Ovary (tissue), 9 donors: ENCODE measurements around the gene ATAD2B. TPM values are rescaled to one million over a fixed set of nuclear protein-coding genes. Genes with fewer than 3 reads are reported as not detected.

Experiments used
- DNase-seq, 5 donors: peaks; one replicate each; pipeline ENCODE4 v3.0.0-alpha.2; 2019 to 2020
- H3K27ac ChIP-seq, 2 donors: fragments of 200-600 bp; one replicate each; pipeline versions ENCODE4 v1.5.1 to v1.8.0; 2019 to 2022
- H3K27me3 ChIP-seq: fragments of 200-600 bp; one replicate; pipeline ENCODE4 v1.8.0; 2022
- H3K36me3 ChIP-seq: fragments of 200-600 bp; sonication (generic); one replicate; pipeline ENCODE4 v1.5.1; 2019
- H3K4me1 ChIP-seq: one replicate; pipeline ENCODE4 v1.8.1; 2013; ENCODE audit warnings: mild to moderate bottlenecking, moderate library complexity; ENCODE audit not compliant: insufficient read depth
- H3K4me3 ChIP-seq: fragments of 200-600 bp; sonication (generic); one replicate; pipeline ENCODE4 v1.5.1; 2017
- H3K9me3 ChIP-seq, 2 donors: fragments of 200-600 bp in 1 of 2; sonication (generic) in 1 of 2; one replicate each; pipeline versions ENCODE4 v1.5.1 to v1.8.1; 2013 to 2019; ENCODE audit warnings: mild to moderate bottlenecking in 1 of 2, moderate library complexity in 1 of 2
- CTCF ChIP-seq, 3 donors: fragments of 450-650 bp in 2 of 3; fragments of 200-600 bp in 1 of 3; IDR thresholded peaks; one replicate each; pipeline versions ENCODE4 v1.5.1 to v1.8.0; 2016 to 2022; ENCODE audit warnings: antibody characterized with exemption in 3 of 3, mild to moderate bottlenecking in 1 of 3
- EP300 ChIP-seq: sonication (generic); formaldehyde crosslinking; IDR thresholded peaks from one replicate; pipeline ENCODE4 v1.6.1; 2017; ENCODE audit warnings: antibody characterized with exemption
- POLR2A ChIP-seq: fragments of 450-650 bp; IDR thresholded peaks from one replicate; pipeline ENCODE4 v1.6.1; 2017; ENCODE audit warnings: antibody characterized with exemption, mild to moderate bottlenecking, moderate library complexity
- WGBS, 3 donors: extraction: QIAGEN DNeasy Blood & Tissue Kit in 1 of 3; methylation state at CpG; one replicate each; pipeline versions ENCODE4 v1.1.5 to v1.1.7; 2013 to 2017; 5-methylcytosine and 5-hydroxymethylcytosine counted together
- intact Hi-C, 4 donors: fragments of 100-400 bp; cut with DNase I; formaldehyde crosslinking; loops; one replicate each; pipeline versions ENCODE4 v1.11.0 to v1.15.1; 2022 to 2023
- polyA plus RNA-seq, 2 donors: library from polyadenylated mRNA; stranded (reverse); fragments of 200-250 nt in 1 of 2; fragments of 350-450 nt in 1 of 2; fragmentation: Illumina TruSeq in 1 of 2; extraction: RNeasy Lipid Tissue Mini Kit (QIAGEN cat#74804) in 1 of 2; gene quantifications; one replicate each; pipeline ENCODE4 v1.2.3, GENCODE V29; 2013 to 2014
- total RNA-seq, 7 donors: library from RNA; depleted of rRNA in 2 of 7; stranded (reverse); fragments of >200 nt in 2 of 7; fragmentation: NEBNext Ultra II Directional in 3 of 7; extraction: Animal tissue kit (Norgen Biotek cat#: 25700) in 3 of 7; gene quantifications; one replicate each; pipeline versions ENCODE4 v1.1.0 to v1.2.4, GENCODE V29; 2016 to 2023
- donor health status: DM: no; HTN: no; CAD: no; lungs with moderate emphysema.
- donor health status: DM: no; HTN: no; CAD: no.
- donor health status: Bipolar disorder and iron deficiency.
- donor health status: DM: yes; HTN: yes; CAD: no.
- donor health status: DM: no; HTN: no; CAD: no.
- donor health status: DM: yes; HTN: yes; CAD: no.

Gene ATAD2B
- total and polyA plus RNA-seq, 9 donors = 4.5 to 29.6 (median 19.8) TPM

GRCh38 chr2:23947350-23947749 lies 20.4 kb upstream of the ATAD2B start:
- intact Hi-C loops = no loop called here
- Histone ChIP-seq H3K27me3 (no peaks in the 10 kb centered on the region), H3K36me3 (no peaks in the 10 kb centered on the region), H3K4me1 (peaks cover 4% of the 10 kb centered on the region), H3K4me3 (no peak overlapping the region), H3K27ac (no peak overlapping the region), H3K9me3 (no peaks in the 10 kb centered on the region)
- no peak for DNase-seq
- TF ChIP-seq EP300 (no peak), POLR2A (no peak), CTCF (IDR thresholded peaks at IDR 0.05) (no peak)
- WGBS, 3 donors = 87 to 95% (median 94%) methylated on average over 2 of the region's 2 CpGs

GRCh38 chr2:23944976-23945375 lies 18.1 kb upstream of the ATAD2B start:
- intact Hi-C loops = no loop called here
- Histone ChIP-seq H3K27ac (no peak overlapping the region), H3K4me3 (no peak overlapping the region), H3K9me3 (no peaks in the 10 kb centered on the region), H3K27me3 (no peaks in the 10 kb centered on the region), H3K4me1 (peaks cover 4% of the 10 kb centered on the region), H3K36me3 (no peaks in the 10 kb centered on the region)
- TF ChIP-seq EP300 (no peak), POLR2A (no peak), CTCF (IDR thresholded peaks at IDR 0.05) (no peak)
- no peak for DNase-seq

GRCh38 chr2:23944527-23944926 lies 17.6 kb upstream of the ATAD2B start:
- intact Hi-C loops = no loop called here
- TF ChIP-seq CTCF (IDR thresholded peaks at IDR 0.05) (no peak), EP300 (no peak), POLR2A (no peak)
- H3K27ac ChIP-seq = no peak overlapping the region
- H3K4me3 ChIP-seq = no peak overlapping the region
- no peaks in the 10 kb centered on the region for H3K9me3 ChIP-seq
- DNase-seq = no peak
- H3K27me3 ChIP-seq = no peaks in the 10 kb centered on the region
- WGBS, 3 donors = 41 to 98% (median 69%) methylated on average over 1 of the region's 1 CpG
- H3K36me3 ChIP-seq = no peaks in the 10 kb centered on the region
- peaks cover 4% of the 10 kb centered on the region for H3K4me1 ChIP-seq

GRCh38 chr2:23943666-23944065 lies 16.7 kb upstream of the ATAD2B start:
- no peak overlapping the region for H3K4me3 ChIP-seq
- no peaks in the 10 kb centered on the region for H3K36me3 ChIP-seq
- no peaks in the 10 kb centered on the region for H3K9me3 ChIP-seq
- whole genome bisulfite sequencing, 3 donors = 96 to 98% (median 98%) methylated on average over 11 of the region's 11 CpGs
- H3K27me3 ChIP-seq = no peaks in the 10 kb centered on the region
- H3K4me1 ChIP-seq = peaks cover 4% of the 10 kb centered on the region
- intact Hi-C loops = no loop called here
- H3K27ac ChIP-seq = no peak overlapping the region
- TF ChIP-seq CTCF (IDR thresholded peaks at IDR 0.05) = no peak
- TF ChIP-seq POLR2A = no peak
- TF ChIP-seq EP300 = no peak
- no peak for DNase-seq

GRCh38 chr2:23941644-23942043 lies 14.7 kb upstream of the ATAD2B start:
- H3K4me1 ChIP-seq = peaks cover 4% of the 10 kb centered on the region
- H3K36me3 ChIP-seq = no peaks in the 10 kb centered on the region
- no peak for TF ChIP-seq POLR2A
- no peak for TF ChIP-seq CTCF (IDR thresholded peaks at IDR 0.05)
- TF ChIP-seq EP300 = no peak
- H3K9me3 ChIP-seq = no peaks in the 10 kb centered on the region
- no peak overlapping the region for H3K4me3 ChIP-seq
- H3K27me3 ChIP-seq = no peaks in the 10 kb centered on the region
- no peak for DNase-seq
- intact Hi-C loops = no loop called here
- H3K27ac ChIP-seq = no peak overlapping the region
- 79 to 90% (median 87%) methylated on average over 8 of the region's 8 CpGs for WGBS, 3 donors
